Thyroid gland (tissue), 4 donors: ENCODE data around the gene SURF1.

Experiments
- POLR2A ChIP-seq, 2 donors: fragments of 450-650 bp; IDR thresholded peaks; one replicate each; pipeline ENCODE4 v1.6.1; 2017; ENCODE audit warnings: antibody characterized with exemption in 2 of 2, mild to moderate bottlenecking in 2 of 2, moderate library complexity in 1 of 2
- TF ChIP-seq, protein P1 (sequence below), 6 experiments: fragments of 200-600 bp in 3 of 6; fragments of 450-650 bp in 3 of 6; sonication (generic) in 3 of 6; IDR thresholded peaks; one replicate each; pipeline ENCODE4 v1.5.1; 2016 to 2019; ENCODE audit warnings: antibody characterized with exemption in 6 of 6, mild to moderate bottlenecking in 2 of 6, inconsistent platforms in 1 of 6, moderate library complexity in 1 of 6

DNA sequence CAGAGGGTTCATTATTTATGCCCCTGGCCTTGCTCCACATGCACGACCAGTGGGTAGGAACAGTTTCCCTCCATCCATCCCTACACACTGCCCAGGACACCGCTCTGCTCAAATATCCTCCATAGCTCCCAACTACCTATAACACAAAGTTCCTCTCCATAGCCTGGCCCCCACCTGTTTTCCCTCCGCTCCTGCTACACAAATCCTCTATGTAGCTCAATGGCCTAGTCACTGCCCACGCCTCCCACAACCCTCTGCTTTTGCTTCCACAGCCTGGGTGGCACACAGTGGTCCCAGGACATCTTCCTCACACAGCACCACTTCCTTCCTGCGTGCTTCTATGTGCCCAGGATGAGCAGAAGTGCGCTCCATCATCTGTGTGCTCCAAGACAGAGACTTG is 41.1 kb upstream of the SURF1 start:
- TF ChIP-seq, protein P1, sequence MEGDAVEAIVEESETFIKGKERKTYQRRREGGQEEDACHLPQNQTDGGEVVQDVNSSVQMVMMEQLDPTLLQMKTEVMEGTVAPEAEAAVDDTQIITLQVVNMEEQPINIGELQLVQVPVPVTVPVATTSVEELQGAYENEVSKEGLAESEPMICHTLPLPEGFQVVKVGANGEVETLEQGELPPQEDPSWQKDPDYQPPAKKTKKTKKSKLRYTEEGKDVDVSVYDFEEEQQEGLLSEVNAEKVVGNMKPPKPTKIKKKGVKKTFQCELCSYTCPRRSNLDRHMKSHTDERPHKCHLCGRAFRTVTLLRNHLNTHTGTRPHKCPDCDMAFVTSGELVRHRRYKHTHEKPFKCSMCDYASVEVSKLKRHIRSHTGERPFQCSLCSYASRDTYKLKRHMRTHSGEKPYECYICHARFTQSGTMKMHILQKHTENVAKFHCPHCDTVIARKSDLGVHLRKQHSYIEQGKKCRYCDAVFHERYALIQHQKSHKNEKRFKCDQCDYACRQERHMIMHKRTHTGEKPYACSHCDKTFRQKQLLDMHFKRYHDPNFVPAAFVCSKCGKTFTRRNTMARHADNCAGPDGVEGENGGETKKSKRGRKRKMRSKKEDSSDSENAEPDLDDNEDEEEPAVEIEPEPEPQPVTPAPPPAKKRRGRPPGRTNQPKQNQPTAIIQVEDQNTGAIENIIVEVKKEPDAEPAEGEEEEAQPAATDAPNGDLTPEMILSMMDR (IDR thresholded peaks at IDR 0.05) = no peak
- no peak for TF ChIP-seq POLR2A (IDR thresholded peaks at IDR 0.05)
